GM18517 (cell line): ENCODE results near the gene TMEM120A.

Experiments used
- ATAC-seq: cut with Tn5 transposase; IDR thresholded peaks from one replicate; pipeline ENCODE4 v1.9.1; 2021; ENCODE audit warnings: mild to moderate bottlenecking, moderate library complexity; ENCODE audit not compliant: unreplicated experiment

Gene TMEM120A

GRCh38 chr7:75981453-75982305 lies 12.7 kb downstream of the TMEM120A start:
- ATAC-seq, result no peak

- ATAC-seq, result no peak
These were observed 13.3 kb downstream of the TMEM120A start for GRCh38 chr7:75981203-75981452.

GRCh38 chr7:75980430-75981202 lies 13.8 kb downstream of the TMEM120A start:
- ATAC-seq, result no peak

GRCh38 chr7:75979759-75980429 lies 14.5 kb downstream of the TMEM120A start:
- ATAC-seq, result no peak

GRCh38 chr7:75977743-75978142 lies 16.7 kb downstream of the TMEM120A start:
- no peak for ATAC-seq

- no peak for ATAC-seq
These were observed 22.2 kb downstream of the TMEM120A start for GRCh38 chr7:75971961-75972763.

- ATAC-seq, result no peak
These were observed 23.0 kb downstream of the TMEM120A start for GRCh38 chr7:75971309-75971960.

- no peak for ATAC-seq
These were observed 24.5 kb downstream of the TMEM120A start for GRCh38 chr7:75969704-75970498.

GRCh38 chr7:75969182-75969581 lies 25.2 kb downstream of the TMEM120A start:
- no peak for ATAC-seq

GRCh38 chr7:75968561-75969001 lies 25.8 kb downstream of the TMEM120A start:
- ATAC-seq, result no peak

GRCh38 chr7:75968012-75968411 lies 26.4 kb downstream of the TMEM120A start:
- no peak for ATAC-seq

- ATAC-seq, result no peak
These were observed 26.9 kb downstream of the TMEM120A start for GRCh38 chr7:75967487-75967997.

GRCh38 chr7:75967055-75967454 lies 27.3 kb downstream of the TMEM120A start:
- no peak for ATAC-seq

- ATAC-seq, result no peak
These were observed 28.0 kb downstream of the TMEM120A start for GRCh38 chr7:75966190-75966961.

- ATAC-seq, result no peak
These were observed 28.8 kb downstream of the TMEM120A start for GRCh38 chr7:75965617-75966016.

- no peak for ATAC-seq
These were observed 30.9 kb downstream of the TMEM120A start for GRCh38 chr7:75963381-75963995.

- no peak for ATAC-seq
These were observed 31.6 kb downstream of the TMEM120A start for GRCh38 chr7:75962607-75963380.
